Aorta (tissue), 5 donors: Measurements from ENCODE around the gene TNFRSF8. TPM values are rescaled to one million over a fixed set of nuclear protein-coding genes. Genes with fewer than 3 reads are reported as not detected.
"Not testable (repeated sequence)": the region's sequence is repeated elsewhere in the genome, so short reads cannot be mapped to it uniquely, and the experiment has no call there.

Experiments used
- ATAC-seq: fragments of 200-7000 bp; cut with Tn5 transposase; one replicate; pipeline ENCODE4 v1.9.1; 2022; ENCODE audit warnings: moderate library complexity; ENCODE audit not compliant: low FRiP score
- DNase-seq, 2 donors: peaks; one replicate each; pipeline ENCODE4 v3.0.0-alpha.2; 2020
- H3K27ac ChIP-seq, 2 donors: one replicate each; pipeline ENCODE4 v1.5.1; 2013; ENCODE audit warnings: low read length in 2 of 2, mild to moderate bottlenecking in 2 of 2, moderate library complexity in 2 of 2, control low read depth in 1 of 2, inconsistent platforms in 1 of 2, low read depth in 1 of 2
- H3K27me3 ChIP-seq, 2 donors: one replicate each; pipeline ENCODE4 v1.6.1; 2013; ENCODE audit warnings: control low read depth in 1 of 2, low read length in 1 of 2, mild to moderate bottlenecking in 1 of 2, moderate library complexity in 1 of 2; ENCODE audit not compliant: insufficient read depth in 2 of 2, control insufficient read depth in 1 of 2
- H3K36me3 ChIP-seq, 2 donors: one replicate each; pipeline ENCODE4 v1.6.1; 2013; ENCODE audit warnings: control low read depth in 1 of 2, low read length in 1 of 2, mild to moderate bottlenecking in 1 of 2; ENCODE audit not compliant: insufficient read depth in 2 of 2, control insufficient read depth in 1 of 2
- H3K4me1 ChIP-seq, 2 donors: one replicate each; pipeline ENCODE4 v1.6.1; 2013; ENCODE audit warnings: low read length in 2 of 2, control low read depth in 1 of 2, mild to moderate bottlenecking in 1 of 2, moderate library complexity in 1 of 2; ENCODE audit not compliant: insufficient read depth in 2 of 2, control insufficient read depth in 1 of 2
- H3K4me3 ChIP-seq, 2 donors: one replicate each; pipeline ENCODE4 v1.5.1; 2013; ENCODE audit warnings: low read length in 2 of 2, control low read depth in 1 of 2, mild to moderate bottlenecking in 1 of 2
- H3K9me3 ChIP-seq: one replicate; pipeline ENCODE4 v1.6.1; 2013; ENCODE audit warnings: mild to moderate bottlenecking, low read length; ENCODE audit not compliant: control insufficient read depth
- WGBS, 2 donors: extraction: QIAGEN DNeasy Blood & Tissue Kit; methylation state at CpG; one replicate each; pipeline ENCODE4 v1.1.7; 2013; 5-methylcytosine and 5-hydroxymethylcytosine counted together
- intact Hi-C, 2 donors: fragments of 100-400 bp; cut with DNase I; formaldehyde crosslinking; loops; one replicate each; pipeline versions ENCODE4 v1.14.2 to v1.15.0; 2022
- polyA plus RNA-seq, 2 donors: library from polyadenylated mRNA; stranded (reverse); fragments of 200-250 nt; gene quantifications; one replicate each; pipeline ENCODE4 v1.2.3, GENCODE V29; 2013
- total RNA-seq, 2 donors: library from RNA; stranded (reverse); fragmentation: NEBNext Ultra II Directional; extraction: Animal tissue kit (Norgen Biotek cat#: 25700); gene quantifications; one replicate each; pipeline ENCODE4 v1.2.1, GENCODE V29; 2021
- donor health status: healthy with polysubstance abuse.
- donor health status: Bipolar disorder and iron deficiency.
- donor health status: DM: no; HTN: no; CAD: no.
- donor health status: DM: no; HTN: no; CAD: no.
- donor health status: DM: yes; HTN: yes; CAD: no.

Gene TNFRSF8
- total and polyA plus RNA-seq, 4 donors = 0.74 to 4.7 (median 1.3) TPM

DNA sequence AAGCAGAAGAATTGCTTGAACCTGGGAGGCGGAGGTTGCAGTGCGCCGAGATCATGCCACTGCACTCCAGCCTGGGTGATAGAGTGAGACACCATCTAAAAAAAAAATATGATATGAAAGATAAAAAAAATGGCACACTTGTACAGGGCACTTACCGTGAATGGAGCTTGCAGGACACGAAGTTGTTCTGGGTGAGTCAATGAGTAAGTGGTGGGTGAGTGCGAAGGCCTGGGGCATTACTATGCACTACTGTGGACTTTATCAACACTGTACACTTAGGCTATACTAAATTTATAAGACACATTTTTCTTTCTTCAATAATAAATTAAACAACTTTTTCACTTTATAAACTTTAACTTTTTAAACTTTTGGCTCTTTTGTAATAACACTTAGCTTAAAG is 37.0 kb downstream of the TNFRSF8 start:
- no peak for DNase-seq
- intact Hi-C loops = no loop called here
- Histone ChIP-seq H3K4me3 (no peak overlapping the region), H3K4me1 (no peaks in the 10 kb centered on the region), H3K36me3 (no peaks in the 10 kb centered on the region), H3K27me3 (no peaks in the 10 kb centered on the region), H3K27ac (no peak overlapping the region), H3K9me3 (no peaks in the 10 kb centered on the region)
- no peak for ATAC-seq
- WGBS, 2 donors = 85 to 86% methylated on average over 6 of the region's 6 CpGs

DNA sequence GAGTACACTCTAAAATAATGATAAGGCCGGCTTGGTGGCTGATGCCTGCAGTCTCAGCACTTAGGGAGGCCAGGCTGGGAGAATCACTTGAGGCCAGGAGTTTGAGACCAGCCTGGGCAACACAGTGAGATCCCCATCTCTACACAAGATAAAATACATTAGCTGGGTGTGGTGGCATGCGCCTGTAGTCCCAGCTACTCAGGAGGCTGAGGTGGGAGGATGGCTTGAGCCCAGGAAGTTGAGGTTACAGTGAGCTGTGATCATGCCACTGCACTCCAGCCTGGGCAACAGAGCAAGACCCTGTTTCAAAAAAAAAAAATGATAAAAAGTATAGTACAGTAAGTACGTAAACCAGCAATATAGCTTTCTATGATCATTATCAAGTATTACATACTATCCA is 38.0 kb downstream of the TNFRSF8 start:
- peak; percentile 15 to 17 for DNase-seq
- not testable (repeated sequence) for ATAC-seq
- 84 to 88% methylated on average over 3 of the region's 3 CpGs for WGBS, 2 donors

GRCh38 chr1:12102066-12102465 is 39.0 kb downstream of the TNFRSF8 start:
- Histone ChIP-seq H3K9me3 (no peaks in the 10 kb centered on the region), H3K36me3 (no peaks in the 10 kb centered on the region), H3K27me3 (no peaks in the 10 kb centered on the region), H3K27ac (no peak overlapping the region), H3K4me3 (no peak overlapping the region), H3K4me1 (no peaks in the 10 kb centered on the region)
- DNase-seq (peak in 1 of 2 donors; percentile 63), ATAC-seq (no peak)
- intact Hi-C loops = no loop called here
- 89 to 90% methylated on average over 10 of the region's 10 CpGs for WGBS, 2 donors

More for the DNA sequence above, 38.0 kb downstream of the TNFRSF8 start:
- H3K4me3 ChIP-seq, intact Hi-C loops, H3K27ac ChIP-seq, H3K36me3 ChIP-seq, H3K9me3 ChIP-seq, H3K4me1 ChIP-seq, H3K27me3 ChIP-seq: not testable (repeated sequence)

GRCh38 chr1:12104417-12104816 is 41.3 kb downstream of the TNFRSF8 start:
- Histone ChIP-seq H3K4me1 (no peaks in the 10 kb centered on the region), H3K4me3 (no peak overlapping the region), H3K36me3 (no peaks in the 10 kb centered on the region), H3K27ac (no peak overlapping the region), H3K27me3 (no peaks in the 10 kb centered on the region), H3K9me3 (no peaks in the 10 kb centered on the region)
- intact Hi-C loops = no loop called here
- peak in 1 of 2 donors; percentile 64 for DNase-seq
- WGBS, 2 donors = 77 to 79% methylated on average over 13 of the region's 13 CpGs
- ATAC-seq = no peak

GRCh38 chr1:12106153-12106552 is 43.0 kb downstream of the TNFRSF8 start:
- intact Hi-C loops = no loop called here
- WGBS, 2 donors = 76 to 81% methylated on average over 5 of the region's 5 CpGs
- Histone ChIP-seq H3K36me3 (no peaks in the 10 kb centered on the region), H3K27ac (no peak overlapping the region), H3K4me3 (no peak overlapping the region), H3K4me1 (no peaks in the 10 kb centered on the region), H3K9me3 (no peaks in the 10 kb centered on the region), H3K27me3 (no peaks in the 10 kb centered on the region)
- peak in 1 of 2 donors; percentile 30 for DNase-seq
- no peak for ATAC-seq

GRCh38 chr1:12106861-12107260 is 43.8 kb downstream of the TNFRSF8 start:
- ATAC-seq, H3K9me3 ChIP-seq, H3K27me3 ChIP-seq, H3K4me3 ChIP-seq, intact Hi-C loops, H3K27ac ChIP-seq, H3K4me1 ChIP-seq, H3K36me3 ChIP-seq: not testable (repeated sequence)
- WGBS, 2 donors = 73 to 76% methylated on average over 9 of the region's 9 CpGs
- DNase-seq = peak in 1 of 2 donors; percentile 62

GRCh38 chr1:12107718-12108117 is 44.6 kb downstream of the TNFRSF8 start:
- no peak overlapping the region for H3K27ac ChIP-seq
- no peaks in the 10 kb centered on the region for H3K27me3 ChIP-seq
- DNase-seq (no peak), ATAC-seq (no peak)
- H3K4me3 ChIP-seq = no peak overlapping the region
- no peaks in the 10 kb centered on the region for H3K36me3 ChIP-seq
- H3K4me1 ChIP-seq = no peaks in the 10 kb centered on the region
- no peaks in the 10 kb centered on the region for H3K9me3 ChIP-seq
- WGBS, 2 donors = 79 to 80% methylated on average over 13 of the region's 13 CpGs
- intact Hi-C loops = no loop called here

- 91% methylated on average over 10 of the region's 10 CpGs for WGBS, 2 donors
- Histone ChIP-seq H3K36me3 (no peaks in the 10 kb centered on the region), H3K4me1 (no peaks in the 10 kb centered on the region), H3K4me3 (no peak overlapping the region), H3K9me3 (no peaks in the 10 kb centered on the region), H3K27me3 (no peaks in the 10 kb centered on the region), H3K27ac (no peak overlapping the region)
- DNase-seq = no peak
- ATAC-seq = no peak
- intact Hi-C loops = no loop called here
These were observed 46.8 kb downstream of the TNFRSF8 start for GRCh38 chr1:12109901-12110300.

DNA sequence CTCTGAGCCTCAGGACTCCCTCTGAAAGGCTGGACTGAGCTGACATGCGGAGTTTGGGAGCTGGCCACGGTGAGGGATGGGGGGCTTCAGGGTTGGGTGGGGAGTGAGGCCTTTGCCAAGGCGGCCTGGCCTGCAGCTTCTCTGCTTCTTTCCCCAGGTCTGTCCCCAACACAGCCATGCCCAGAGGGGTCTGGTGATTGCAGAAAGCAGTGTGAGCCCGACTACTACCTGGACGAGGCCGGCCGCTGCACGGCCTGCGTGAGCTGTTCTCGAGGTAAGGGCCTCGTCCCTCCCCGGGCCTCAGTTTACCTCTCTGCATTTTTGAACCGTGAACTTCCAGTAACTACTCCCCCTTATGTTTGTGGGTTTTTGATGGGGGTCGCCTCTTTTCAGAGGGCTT is 48.6 kb downstream of the TNFRSF8 start:
- intact Hi-C loops = no loop called here
- 88 to 93% methylated on average over 14 of the region's 14 CpGs for WGBS, 2 donors

More for the DNA sequence above, 48.6 kb downstream of the TNFRSF8 start:
- no peaks in the 10 kb centered on the region for H3K9me3 ChIP-seq
- no peak for ATAC-seq
- no peaks in the 10 kb centered on the region for H3K4me1 ChIP-seq
- H3K36me3 ChIP-seq = no peaks in the 10 kb centered on the region
- no peak overlapping the region for H3K4me3 ChIP-seq
- no peak overlapping the region for H3K27ac ChIP-seq
- peak in 1 of 2 donors; percentile 40 for DNase-seq
- no peaks in the 10 kb centered on the region for H3K27me3 ChIP-seq
